A549 (cell line): Measurements from ENCODE around the gene LYRM2. TPM values are rescaled to one million over a fixed set of nuclear protein-coding genes. Genes with fewer than 3 reads are reported as not detected.

Source experiments
- ATAC-seq, 2 experiments: fragments of 200-7000 bp in 1 of 2; fragments of >200 bp in 1 of 2; cut with Nextera tagmentation in 1 of 2; cut with Tn5 transposase in 1 of 2; 3 replicates each; pipeline versions ENCODE4 v1.8.0 to v1.9.1; 2018 to 2020; ENCODE audit warnings: mild to moderate bottlenecking in 1 of 2, moderate library complexity in 1 of 2
- CTCF ChIA-PET: fragments of 300-600 bp; sonication (Branson Sonifier 250); formaldehyde crosslinking; extraction: SDS; loops from one replicate; lab custom pipeline; 2021; ENCODE audit warnings: antibody characterized with exemption, inconsistent platforms; lab: Yijun Ruan, JAX
- POLR2A ChIA-PET: fragments of 350-600 bp; formaldehyde crosslinking; extraction: SDS; loops from one replicate; lab custom pipeline; 2021; ENCODE audit warnings: antibody characterized with exemption, inconsistent platforms; lab: Yijun Ruan, JAX
- DNase-seq, 2 experiments: peaks; one replicate each; pipeline versions ENCODE4 v3.0.0 to v3.0.0-alpha.2; 2011 to 2016; ENCODE audit warnings: low read depth in 1 of 2, low spot score in 1 of 2
- FAIRE-seq: peaks from 2 replicates; lab custom pipeline; 2011; peaks lifted over from hg19 to GRCh38; lab: Jason Lieb, UNC
- H3K27ac ChIP-seq, 2 experiments: fragments of >200 bp; sonication (Bioruptor Twin); formaldehyde crosslinking; 3 replicates each; pipeline ENCODE4 v1.5.1; 2016 to 2017
- H3K4me1 ChIP-seq: fragments of >200 bp; sonication (Bioruptor Twin); formaldehyde crosslinking; 3 replicates; pipeline ENCODE4 v1.6.1; 2016
- H3K4me2 ChIP-seq: fragments of >200 bp; sonication (Bioruptor Twin); formaldehyde crosslinking; 3 replicates; pipeline ENCODE4 v1.6.1; 2016
- H3K4me3 ChIP-seq: fragments of >200 bp; sonication (Bioruptor Twin); formaldehyde crosslinking; 3 replicates; pipeline ENCODE4 v1.5.1; 2016
- H3K9me3 ChIP-seq: fragments of >200 bp; sonication (Bioruptor Twin); formaldehyde crosslinking; 3 replicates; pipeline ENCODE4 v1.6.1; 2016
- CEBPB ChIP-seq, 2 experiments: fragments of >200 bp in 1 of 2; sonication (Bioruptor Twin) in 1 of 2; formaldehyde crosslinking in 1 of 2; IDR thresholded peaks; 2 replicates each; pipeline ENCODE4 v1.6.1; 2012 to 2016
- EHF ChIP-seq: fragments of 250-450 bp; sonication (Bioruptor Pico); IDR thresholded peaks from 2 replicates; pipeline ENCODE4 v1.5.0; 2020; ENCODE audit warnings: mild to moderate bottlenecking
- HEYL ChIP-seq: fragments of 250-450 bp; sonication (Bioruptor Pico); IDR thresholded peaks from 2 replicates; pipeline ENCODE4 v1.8.0; 2021; ENCODE audit warnings: mild to moderate bottlenecking, moderate library complexity
- HOXA7 ChIP-seq: fragments of 250-450 bp; sonication (Bioruptor Pico); IDR thresholded peaks from 2 replicates; pipeline ENCODE4 v1.5.0; 2020; ENCODE audit warnings: mild to moderate bottlenecking, moderate library complexity
- JUN ChIP-seq, 2 experiments: fragments of >200 bp; sonication (Bioruptor Twin); formaldehyde crosslinking; IDR thresholded peaks; 2 replicates in 1 of 2; 3 replicates in 1 of 2; pipeline ENCODE4 v1.6.1; 2016 to 2017
- KDM5A ChIP-seq: fragments of 200-600 bp; sonication (generic); IDR thresholded peaks from 2 replicates; pipeline ENCODE4 v1.6.1; 2016; ENCODE audit warnings: antibody characterized with exemption, mild to moderate bottlenecking
- MAFK ChIP-seq: fragments of 450-650 bp; IDR thresholded peaks from 2 replicates; pipeline ENCODE4 v1.6.1; 2014; ENCODE audit not compliant: partially characterized antibody
- POLR2AphosphoS2 ChIP-seq: conservative IDR thresholded peaks from 2 replicates; pipeline ENCODE4 v1.6.1; 2012; ENCODE audit warnings: low read length, improper control_type of control experiment, inconsistent platforms
- RCOR1 ChIP-seq: fragments of 150-350 bp; IDR thresholded peaks from 2 replicates; pipeline ENCODE4 v1.6.1; 2014; ENCODE audit warnings: antibody characterized with exemption, low read length, low read depth
- SMC3 ChIP-seq: fragments of >200 bp; sonication (Bioruptor Twin); formaldehyde crosslinking; IDR thresholded peaks from 3 replicates; pipeline ENCODE4 v1.6.1; 2018; ENCODE audit warnings: inconsistent platforms
- SREBF2 ChIP-seq: fragments of 450-650 bp; IDR thresholded peaks from 2 replicates; pipeline ENCODE4 v1.6.1; 2014; ENCODE audit warnings: mild to moderate bottlenecking, moderate library complexity
- ZC3H11A ChIP-seq: fragments of 450-650 bp; IDR thresholded peaks from 2 replicates; pipeline ENCODE4 v1.6.1; 2014; ENCODE audit warnings: antibody characterized with exemption, mild to moderate bottlenecking
- ZSCAN20 ChIP-seq: fragments of 250-450 bp; sonication (Bioruptor Pico); IDR thresholded peaks from 2 replicates; pipeline ENCODE4 v1.8.0; 2022; ENCODE audit warnings: mild to moderate bottlenecking, moderate library complexity
- WGBS: methylation state at CpG from one replicate; pipeline ENCODE4 v1.1.6; 2017; ENCODE audit errors: missing lambda C conversion rate; 5-methylcytosine and 5-hydroxymethylcytosine counted together
- polyA plus RNA-seq, 4 experiments: library from polyadenylated mRNA; depleted of rRNA in 3 of 4; stranded (reverse); fragments of >200 nt; fragmentation: RNase III in 1 of 4; extraction: RNeasy Plus Mini Kit Qiagen cat#74134 plus additional on column Dnase treatment in 1 of 4; gene quantifications; 2 replicates in 3 of 4; 3 replicates in 1 of 4; pipeline ENCODE4 v1.2.3, GENCODE V29; 2011 to 2017
- TF ChIP-seq, protein P1 (sequence below): IDR thresholded peaks from 2 replicates; pipeline ENCODE4 v1.6.1; 2012
- TF ChIP-seq, protein P2 (sequence below): fragments of 200-600 bp; sonication (generic); IDR thresholded peaks from 2 replicates; pipeline ENCODE4 v1.6.1; 2016; ENCODE audit warnings: antibody characterized with exemption, mild to moderate bottlenecking, moderate library complexity
- TF ChIP-seq, protein P3 (sequence below): fragments of >200 bp; sonication (Bioruptor Twin); formaldehyde crosslinking; IDR thresholded peaks from 3 replicates; pipeline ENCODE4 v1.6.1; 2016
- TF ChIP-seq, protein P4 (sequence below): fragments of >200 bp; sonication (Bioruptor Twin); formaldehyde crosslinking; IDR thresholded peaks from 2 replicates; pipeline ENCODE4 v1.6.1; 2016
- TF ChIP-seq, protein P5 (sequence below): IDR thresholded peaks from 2 replicates; pipeline ENCODE4 v1.6.1; 2012

Gene LYRM2
- polyA plus RNA-seq, 2 of the 4 experiments (the other 2 are of a cell fraction), result 33.2 to 56.0 TPM

DNA sequence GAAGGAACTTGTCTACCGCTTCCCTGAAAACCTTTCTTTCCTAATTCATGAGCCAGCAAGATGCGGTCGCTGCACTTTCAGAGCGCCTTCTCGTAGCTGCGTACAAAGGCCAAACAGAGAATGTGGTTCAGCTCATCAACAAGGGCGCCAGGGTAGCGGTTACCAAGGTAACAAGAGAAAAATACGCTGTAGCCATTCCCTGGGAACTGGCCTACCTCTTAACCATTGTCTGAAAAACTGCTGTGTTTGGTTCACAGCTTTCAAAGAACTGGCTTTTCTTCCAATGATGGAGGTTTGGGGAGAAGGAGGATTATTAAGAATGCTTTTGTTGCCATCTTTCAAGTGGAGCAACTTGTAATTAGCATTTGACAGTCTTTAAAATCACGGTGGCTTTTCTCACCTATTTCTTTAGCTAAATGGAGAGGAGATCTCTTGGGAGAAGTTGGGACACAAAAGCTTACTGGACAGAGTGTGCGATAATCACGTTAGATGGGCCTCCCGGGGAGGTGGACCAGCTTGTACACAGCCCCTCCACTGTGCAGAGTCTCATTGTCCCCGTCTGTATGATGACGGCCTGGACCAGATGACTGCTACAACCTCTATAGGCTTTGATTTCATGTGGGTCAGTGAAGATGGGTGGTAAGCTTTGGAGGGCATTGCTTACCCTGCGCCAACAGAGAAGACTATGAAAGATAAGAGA is 71.5 kb downstream of the LYRM2 start:
- TF ChIP-seq HOXA7 (CRISPR knock-in tag), result no peak
- no peak for TF ChIP-seq ZSCAN20 (CRISPR knock-in tag)
- TF ChIP-seq, all 56 proteins: peak for 0
- H3K4me3 ChIP-seq, result no peak overlapping the region
- no peak for ATAC-seq
- FAIRE-seq, result no peak
- no peak overlapping the region for H3K4me2 ChIP-seq
- H3K9me3 ChIP-seq, result no peaks in the 10 kb centered on the region
- no peak for DNase-seq
- H3K4me1 ChIP-seq, result no peaks in the 10 kb centered on the region
- ChIA-PET POLR2A (no interaction called here), CTCF (interaction anchor here (0.9 kb wide), 1 partner anchor 43 kb away, joined by 5 read pairs; no protein-coding TSS in a partner anchor)
- WGBS, result 84% methylated on average over 15 of the region's 16 CpGs
- H3K27ac ChIP-seq, result no peak overlapping the region

DNA sequence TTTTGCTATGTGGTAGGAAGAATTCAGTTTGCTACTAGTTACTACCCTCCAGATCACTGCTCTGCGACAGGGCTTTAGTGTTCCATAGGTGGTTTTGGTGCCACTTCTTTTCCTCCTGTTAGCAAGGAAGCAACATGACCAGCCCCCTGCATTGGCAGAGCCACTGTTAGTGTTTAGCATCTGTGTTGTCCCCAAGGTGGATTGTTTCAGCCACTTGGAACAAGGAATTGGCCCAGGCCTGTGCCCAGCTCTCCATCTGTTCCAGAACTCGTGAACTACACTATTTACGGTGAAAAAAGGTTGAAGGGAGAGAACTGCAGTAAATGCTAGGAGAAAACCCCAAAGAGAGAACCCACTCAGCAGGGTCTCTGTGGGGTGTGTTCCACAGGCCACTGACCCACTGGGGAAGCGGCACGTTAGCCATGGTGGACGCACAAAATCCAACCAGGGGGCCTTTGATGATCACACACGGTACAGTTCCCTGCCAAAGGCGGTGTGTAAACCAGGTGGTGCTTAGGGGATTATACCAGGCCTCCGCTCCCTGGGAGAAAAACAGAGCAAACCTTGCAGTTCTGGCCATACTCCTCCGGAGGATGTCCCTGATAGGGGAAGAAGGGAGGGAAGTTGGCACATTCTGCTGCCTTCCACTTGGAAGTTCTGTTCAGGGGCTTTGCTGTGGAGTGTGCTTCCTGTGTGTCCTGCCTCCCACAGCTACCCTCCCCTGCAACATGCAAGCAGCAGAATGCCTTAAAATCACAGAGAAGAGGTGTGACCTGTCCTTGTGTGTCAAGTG is 72.3 kb downstream of the LYRM2 start:
- WGBS, result 87% methylated on average over 10 of the region's 10 CpGs
- CTCF ChIA-PET, result interaction anchor here (0.9 kb wide), 1 partner anchor 44 kb away, joined by 5 read pairs; no protein-coding TSS in a partner anchor
- POLR2A ChIA-PET, result no interaction called here

More for the DNA sequence above, 72.3 kb downstream of the LYRM2 start:
- H3K27ac ChIP-seq, result no peak overlapping the region
- FAIRE-seq (no peak), DNase-seq (no peak), ATAC-seq (no peak)
- TF ChIP-seq SREBF2 (no peak), EHF (CRISPR knock-in tag) (no peak), KDM5A (no peak), MAFK (no peak), HEYL (CRISPR knock-in tag) (no peak), ZC3H11A (no peak), RCOR1 (no peak), SMC3 (no peak), JUN (IDR thresholded peaks at IDR 0.05) (no peak), CEBPB (IDR thresholded peaks at IDR 0.05) (no peak), POLR2AphosphoS2 (no peak), ZSCAN20 (CRISPR knock-in tag) (no peak)
- TF ChIP-seq, protein P1, sequence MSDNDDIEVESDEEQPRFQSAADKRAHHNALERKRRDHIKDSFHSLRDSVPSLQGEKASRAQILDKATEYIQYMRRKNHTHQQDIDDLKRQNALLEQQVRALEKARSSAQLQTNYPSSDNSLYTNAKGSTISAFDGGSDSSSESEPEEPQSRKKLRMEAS, result no peak
- TF ChIP-seq, protein P2, sequence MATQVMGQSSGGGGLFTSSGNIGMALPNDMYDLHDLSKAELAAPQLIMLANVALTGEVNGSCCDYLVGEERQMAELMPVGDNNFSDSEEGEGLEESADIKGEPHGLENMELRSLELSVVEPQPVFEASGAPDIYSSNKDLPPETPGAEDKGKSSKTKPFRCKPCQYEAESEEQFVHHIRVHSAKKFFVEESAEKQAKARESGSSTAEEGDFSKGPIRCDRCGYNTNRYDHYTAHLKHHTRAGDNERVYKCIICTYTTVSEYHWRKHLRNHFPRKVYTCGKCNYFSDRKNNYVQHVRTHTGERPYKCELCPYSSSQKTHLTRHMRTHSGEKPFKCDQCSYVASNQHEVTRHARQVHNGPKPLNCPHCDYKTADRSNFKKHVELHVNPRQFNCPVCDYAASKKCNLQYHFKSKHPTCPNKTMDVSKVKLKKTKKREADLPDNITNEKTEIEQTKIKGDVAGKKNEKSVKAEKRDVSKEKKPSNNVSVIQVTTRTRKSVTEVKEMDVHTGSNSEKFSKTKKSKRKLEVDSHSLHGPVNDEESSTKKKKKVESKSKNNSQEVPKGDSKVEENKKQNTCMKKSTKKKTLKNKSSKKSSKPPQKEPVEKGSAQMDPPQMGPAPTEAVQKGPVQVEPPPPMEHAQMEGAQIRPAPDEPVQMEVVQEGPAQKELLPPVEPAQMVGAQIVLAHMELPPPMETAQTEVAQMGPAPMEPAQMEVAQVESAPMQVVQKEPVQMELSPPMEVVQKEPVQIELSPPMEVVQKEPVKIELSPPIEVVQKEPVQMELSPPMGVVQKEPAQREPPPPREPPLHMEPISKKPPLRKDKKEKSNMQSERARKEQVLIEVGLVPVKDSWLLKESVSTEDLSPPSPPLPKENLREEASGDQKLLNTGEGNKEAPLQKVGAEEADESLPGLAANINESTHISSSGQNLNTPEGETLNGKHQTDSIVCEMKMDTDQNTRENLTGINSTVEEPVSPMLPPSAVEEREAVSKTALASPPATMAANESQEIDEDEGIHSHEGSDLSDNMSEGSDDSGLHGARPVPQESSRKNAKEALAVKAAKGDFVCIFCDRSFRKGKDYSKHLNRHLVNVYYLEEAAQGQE, result no peak
- TF ChIP-seq, protein P3, sequence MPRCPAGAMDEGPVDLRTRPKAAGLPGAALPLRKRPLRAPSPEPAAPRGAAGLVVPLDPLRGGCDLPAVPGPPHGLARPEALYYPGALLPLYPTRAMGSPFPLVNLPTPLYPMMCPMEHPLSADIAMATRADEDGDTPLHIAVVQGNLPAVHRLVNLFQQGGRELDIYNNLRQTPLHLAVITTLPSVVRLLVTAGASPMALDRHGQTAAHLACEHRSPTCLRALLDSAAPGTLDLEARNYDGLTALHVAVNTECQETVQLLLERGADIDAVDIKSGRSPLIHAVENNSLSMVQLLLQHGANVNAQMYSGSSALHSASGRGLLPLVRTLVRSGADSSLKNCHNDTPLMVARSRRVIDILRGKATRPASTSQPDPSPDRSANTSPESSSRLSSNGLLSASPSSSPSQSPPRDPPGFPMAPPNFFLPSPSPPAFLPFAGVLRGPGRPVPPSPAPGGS, result no peak
- TF ChIP-seq, protein P4, sequence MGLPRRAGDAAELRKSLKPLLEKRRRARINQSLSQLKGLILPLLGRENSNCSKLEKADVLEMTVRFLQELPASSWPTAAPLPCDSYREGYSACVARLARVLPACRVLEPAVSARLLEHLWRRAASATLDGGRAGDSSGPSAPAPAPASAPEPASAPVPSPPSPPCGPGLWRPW, result no peak
- TF ChIP-seq, protein P5, sequence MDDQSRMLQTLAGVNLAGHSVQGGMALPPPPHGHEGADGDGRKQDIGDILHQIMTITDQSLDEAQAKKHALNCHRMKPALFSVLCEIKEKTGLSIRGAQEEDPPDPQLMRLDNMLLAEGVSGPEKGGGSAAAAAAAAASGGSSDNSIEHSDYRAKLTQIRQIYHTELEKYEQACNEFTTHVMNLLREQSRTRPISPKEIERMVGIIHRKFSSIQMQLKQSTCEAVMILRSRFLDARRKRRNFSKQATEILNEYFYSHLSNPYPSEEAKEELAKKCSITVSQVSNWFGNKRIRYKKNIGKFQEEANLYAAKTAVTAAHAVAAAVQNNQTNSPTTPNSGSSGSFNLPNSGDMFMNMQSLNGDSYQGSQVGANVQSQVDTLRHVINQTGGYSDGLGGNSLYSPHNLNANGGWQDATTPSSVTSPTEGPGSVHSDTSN, result no peak
- no peaks in the 10 kb centered on the region for H3K9me3 ChIP-seq
- no peaks in the 10 kb centered on the region for H3K4me1 ChIP-seq
- H3K4me3 ChIP-seq, result no peak overlapping the region
- no peak overlapping the region for H3K4me2 ChIP-seq
